CD14-positive monocyte (primary cell): Measurements from ENCODE around the gene LUC7L. TPM values are rescaled to one million over a fixed set of nuclear protein-coding genes. Genes with fewer than 3 reads are reported as not detected.

ENCODE experiments used
- DNase-seq, 3 donors: peaks; one replicate each; pipeline ENCODE4 v3.0.0-alpha.2; 2011 to 2022
- H2AFZ ChIP-seq: 2 replicates; pipeline ENCODE4 v1.6.0; 2012; ENCODE audit warnings: mild to moderate bottlenecking, low read depth, low read length, inconsistent platforms; ENCODE audit not compliant: insufficient read depth, poor library complexity, severe bottlenecking
- H3K27ac ChIP-seq, 2 donors: 1 replicate in 1 of 2; 2 replicates in 1 of 2; pipeline ENCODE4 v1.5.1; 2012 to 2013; ENCODE audit warnings: low read length in 2 of 2, control low read depth in 1 of 2, inconsistent platforms in 1 of 2, low read depth in 1 of 2, mild to moderate bottlenecking in 1 of 2
- H3K27me3 ChIP-seq, 2 donors: one replicate each; pipeline versions ENCODE4 v1.6.0 to v1.6.1; 2011 to 2013; ENCODE audit warnings: low read length in 2 of 2; ENCODE audit not compliant: control insufficient read depth in 2 of 2, insufficient read depth in 2 of 2
- H3K36me3 ChIP-seq, 2 donors: replicated peaks in 1 of 2; 1 replicate in 1 of 2; 2 replicates in 1 of 2; pipeline versions ENCODE4 v1.5.1 to v1.6.1; 2012 to 2013; ENCODE audit warnings: low read length in 2 of 2, control low read depth in 1 of 2, inconsistent platforms in 1 of 2, mild to moderate bottlenecking in 1 of 2; ENCODE audit not compliant: insufficient read depth in 2 of 2, control insufficient read depth in 1 of 2
- H3K4me1 ChIP-seq, 2 donors: 1 replicate in 1 of 2; 2 replicates in 1 of 2; pipeline versions ENCODE4 v1.5.1 to v1.6.1; 2012 to 2013; ENCODE audit warnings: low read length in 2 of 2, control low read depth in 1 of 2, inconsistent platforms in 1 of 2, mild to moderate bottlenecking in 1 of 2, moderate library complexity in 1 of 2; ENCODE audit not compliant: insufficient read depth in 2 of 2, control insufficient read depth in 1 of 2
- H3K4me2 ChIP-seq: replicated peaks from 2 replicates; pipeline ENCODE3; 2012; ENCODE audit warnings: low read length, moderate library complexity, mild to moderate bottlenecking; ENCODE audit not compliant: poor library complexity, severe bottlenecking; ENCODE audit errors: extremely low read depth
- H3K4me3 ChIP-seq, 3 experiments: fragments of 200-600 bp in 1 of 3; sonication (generic) in 1 of 3; replicated peaks in 1 of 3; 1 replicate in 2 of 3; 2 replicates in 1 of 3; pipeline ENCODE4 v1.5.1; 2011 to 2013; ENCODE audit warnings: low read length in 3 of 3, mild to moderate bottlenecking in 3 of 3, control low read depth in 2 of 3, low read depth in 2 of 3, inconsistent platforms in 1 of 3, moderate library complexity in 1 of 3
- H3K79me2 ChIP-seq: 2 replicates; pipeline ENCODE4 v1.6.0; 2012; ENCODE audit warnings: mild to moderate bottlenecking, control low read depth, inconsistent platforms, low read length, moderate library complexity; ENCODE audit not compliant: insufficient read depth
- H3K9ac ChIP-seq: 2 replicates; pipeline ENCODE4 v1.6.0; 2017; ENCODE audit warnings: low read length, mild to moderate bottlenecking; ENCODE audit not compliant: insufficient read depth, poor library complexity, severe bottlenecking
- H3K9me3 ChIP-seq, 2 donors: replicated peaks in 1 of 2; 1 replicate in 1 of 2; 2 replicates in 1 of 2; pipeline versions ENCODE4 v1.5.1 to v1.6.1; 2012 to 2013; ENCODE audit warnings: low read length in 2 of 2, control low read depth in 1 of 2; ENCODE audit not compliant: control insufficient read depth in 1 of 2, insufficient read depth in 1 of 2
- H4K20me1 ChIP-seq: 2 replicates; pipeline ENCODE4 v1.6.0; 2012; ENCODE audit warnings: mild to moderate bottlenecking, low read length, control low read depth, moderate library complexity; ENCODE audit not compliant: insufficient read depth
- H3K27ac Mint-ChIP-seq, 7 donors: one replicate each; pipeline ENCODE4 v1.8.0; 2020; ENCODE audit warnings: mild to moderate bottlenecking in 7 of 7, mixed read lengths in 7 of 7, moderate library complexity in 6 of 7, inconsistent platforms in 2 of 7
- H3K27me3 Mint-ChIP-seq, 3 donors: one replicate each; pipeline ENCODE4 v1.8.0; 2021 to 2022; ENCODE audit warnings: low read depth in 3 of 3, mild to moderate bottlenecking in 3 of 3, mixed read lengths in 3 of 3, moderate library complexity in 3 of 3, inconsistent platforms in 1 of 3
- H3K36me3 Mint-ChIP-seq, 2 donors: one replicate each; pipeline ENCODE4 v1.8.0; 2020; ENCODE audit warnings: mixed read lengths in 2 of 2, inconsistent platforms in 1 of 2, mild to moderate bottlenecking in 1 of 2
- H3K4me1 Mint-ChIP-seq: one replicate; pipeline ENCODE4 v1.8.0; 2020; ENCODE audit warnings: mild to moderate bottlenecking, mixed read lengths
- H3K4me3 Mint-ChIP-seq, 2 donors: one replicate each; pipeline ENCODE4 v1.8.0; 2020; ENCODE audit warnings: mild to moderate bottlenecking in 2 of 2, mixed read lengths in 2 of 2, moderate library complexity in 1 of 2
- H3K9me3 Mint-ChIP-seq, 7 donors: one replicate each; pipeline ENCODE4 v1.8.0; 2020 to 2022; ENCODE audit warnings: mixed read lengths in 7 of 7, mild to moderate bottlenecking in 6 of 7, moderate library complexity in 6 of 7, inconsistent platforms in 2 of 7
- CTCF ChIP-seq: fragments of 200-600 bp; IDR thresholded peaks from one replicate; pipeline ENCODE4 v1.8.0; 2022; ENCODE audit warnings: antibody characterized with exemption, mild to moderate bottlenecking
- WGBS: methylation state at CpG from one replicate; pipeline ENCODE4 v1.1.5; 2013; ENCODE audit warnings: missing lambda C conversion rate; ENCODE audit not compliant: insufficient coverage; 5-methylcytosine and 5-hydroxymethylcytosine counted together
- intact Hi-C, 2 donors: fragments of 100-400 bp; cut with micrococcal nuclease; formaldehyde crosslinking; loops; one replicate each; pipeline versions ENCODE4 v1.15.0 to v1.15.1; 2023
- polyA plus RNA-seq, 3 donors: library from polyadenylated mRNA; depleted of rRNA in 1 of 3; unstranded in 2 of 3; stranded (reverse) in 1 of 3; fragments of 300-500 nt in 2 of 3; fragments of >200 nt in 1 of 3; fragmentation: Illumina TruSeq in 2 of 3; gene quantifications; 1 replicate in 2 of 3; 2 replicates in 1 of 3; pipeline ENCODE4 v1.2.3, GENCODE V29; 2012 to 2021

The LUC7L gene
- polyA plus RNA-seq, 3 donors = 4.0 to 109 (median 4.6) TPM

- Histone ChIP-seq H3K27ac (no peak overlapping the region), H3K79me2 (no peaks in the 10 kb centered on the region), H3K36me3 (no peaks in the 10 kb centered on the region), H4K20me1 (no peaks in the 10 kb centered on the region), H3K4me2 (no peak overlapping the region), H2AFZ (no peak overlapping the region), H3K9ac (no peak overlapping the region), H3K4me3 (no peak overlapping the region), H3K27me3 (peaks cover 2 to 25% of the 10 kb centered on the region in 2 donors), H3K9me3 (no peaks in the 10 kb centered on the region), H3K4me1 (no peaks in the 10 kb centered on the region)
- no peaks in the 10 kb centered on the region for H3K9me3 Mint-ChIP-seq
- no CpG with 5 or more reads among the region's 2 CpGs for WGBS
- H3K27me3 Mint-ChIP-seq = peaks cover 27 to 50% (median 35%) of the 10 kb centered on the region in 3 donors
- no peaks in the 10 kb centered on the region for H3K4me1 Mint-ChIP-seq
- no peak overlapping the region for H3K27ac Mint-ChIP-seq
- no peak overlapping the region for H3K4me3 Mint-ChIP-seq
- no peak for DNase-seq
- H3K36me3 Mint-ChIP-seq = no peaks in the 10 kb centered on the region
- no peak for TF ChIP-seq CTCF
- intact Hi-C loops = no loop called here
Observed at GRCh38 chr16:146646-147045, 82.6 kb downstream of the LUC7L start.

- Mint-ChIP-seq H3K27ac (peak overlapping the region in 1 of 7 donors; percentile 37), H3K4me3 (no peak overlapping the region), H3K9me3 (no peaks in the 10 kb centered on the region), H3K27me3 (peaks cover 17 to 33% (median 24%) of the 10 kb centered on the region in 3 donors), H3K36me3 (no peaks in the 10 kb centered on the region), H3K4me1 (no peaks in the 10 kb centered on the region)
- Histone ChIP-seq H3K4me1 (no peaks in the 10 kb centered on the region), H3K4me3 (no peak overlapping the region), H3K4me2 (no peak overlapping the region), H3K27me3 (peaks cover 0 to 13% of the 10 kb centered on the region in 2 donors), H2AFZ (no peak overlapping the region), H3K79me2 (no peaks in the 10 kb centered on the region), H3K36me3 (no peaks in the 10 kb centered on the region), H4K20me1 (no peaks in the 10 kb centered on the region), H3K9me3 (no peaks in the 10 kb centered on the region), H3K27ac (no peak overlapping the region), H3K9ac (no peak overlapping the region)
- DNase-seq = no peak
- WGBS = 84% methylated on average over 14 of the region's 14 CpGs
- no peak for TF ChIP-seq CTCF
- intact Hi-C loops = no loop called here
Observed at GRCh38 chr16:144797-145252, 84.4 kb downstream of the LUC7L start.
